ENCODE measurements around the gene CAMTA1. TPM values are rescaled to one million over a fixed set of nuclear protein-coding genes. Genes with fewer than 3 reads are reported as not detected.

CAMTA1 gene
- total and polyA plus RNA-seq, 8 donors: 42.8 to 213 (median 118) TPM

GRCh38 chr1:7084232-7084894 lies 299.1 kb downstream of the CAMTA1 start:
- DNase-seq: no peak
- Histone ChIP-seq H3K27me3 (peaks cover 0 to 16% (median 12%) of the 10 kb centered on the region in 3 donors), H3K36me3 (no peaks in the 10 kb centered on the region), H3K27ac (no peak overlapping the region), H3K4me1 (no peaks in the 10 kb centered on the region), H3K9me3 (peaks cover 0 to 21% (median 16%) of the 10 kb centered on the region in 4 donors), H3K4me3 (no peak overlapping the region)
- intact Hi-C loops (cut with DNase I; ENCODE audit: low total_unique reads): no loop called here
- WGBS, 5 donors: 54 to 77% (median 65%) methylated on average over 15 to 17 of the region's 17 CpGs
- TF ChIP-seq POLR2A (IDR thresholded peaks at IDR 0.05) (no peak), POLR2AphosphoS5 (IDR thresholded peaks at IDR 0.05) (no peak), EP300 (IDR thresholded peaks at IDR 0.05) (no peak)
- TF ChIP-seq, protein P1, sequence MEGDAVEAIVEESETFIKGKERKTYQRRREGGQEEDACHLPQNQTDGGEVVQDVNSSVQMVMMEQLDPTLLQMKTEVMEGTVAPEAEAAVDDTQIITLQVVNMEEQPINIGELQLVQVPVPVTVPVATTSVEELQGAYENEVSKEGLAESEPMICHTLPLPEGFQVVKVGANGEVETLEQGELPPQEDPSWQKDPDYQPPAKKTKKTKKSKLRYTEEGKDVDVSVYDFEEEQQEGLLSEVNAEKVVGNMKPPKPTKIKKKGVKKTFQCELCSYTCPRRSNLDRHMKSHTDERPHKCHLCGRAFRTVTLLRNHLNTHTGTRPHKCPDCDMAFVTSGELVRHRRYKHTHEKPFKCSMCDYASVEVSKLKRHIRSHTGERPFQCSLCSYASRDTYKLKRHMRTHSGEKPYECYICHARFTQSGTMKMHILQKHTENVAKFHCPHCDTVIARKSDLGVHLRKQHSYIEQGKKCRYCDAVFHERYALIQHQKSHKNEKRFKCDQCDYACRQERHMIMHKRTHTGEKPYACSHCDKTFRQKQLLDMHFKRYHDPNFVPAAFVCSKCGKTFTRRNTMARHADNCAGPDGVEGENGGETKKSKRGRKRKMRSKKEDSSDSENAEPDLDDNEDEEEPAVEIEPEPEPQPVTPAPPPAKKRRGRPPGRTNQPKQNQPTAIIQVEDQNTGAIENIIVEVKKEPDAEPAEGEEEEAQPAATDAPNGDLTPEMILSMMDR (IDR thresholded peaks at IDR 0.05): no peak

DNA sequence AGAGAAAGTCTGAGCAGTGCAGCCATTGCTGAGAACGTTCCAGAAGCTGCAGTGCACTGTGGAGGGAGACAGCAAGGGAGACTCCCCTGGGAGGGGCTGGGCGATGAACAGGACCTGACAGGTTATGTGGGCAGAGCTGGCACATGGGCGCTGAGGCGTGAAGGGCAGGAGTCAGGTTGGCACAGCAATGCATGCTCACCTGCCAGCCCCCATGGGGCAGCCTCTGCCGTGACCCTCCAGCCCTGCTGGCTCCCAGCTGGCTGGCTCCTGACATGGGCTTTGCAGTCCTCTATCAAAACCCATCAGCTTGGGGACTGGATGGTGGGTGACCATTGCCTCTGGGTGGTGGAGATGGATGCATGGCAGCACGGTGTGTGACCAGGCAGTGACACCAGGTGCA lies 300.3 kb downstream of the CAMTA1 start:
- Histone ChIP-seq H3K9me3 (peaks cover 0 to 9% (median 7%) of the 10 kb centered on the region in 4 donors), H3K36me3 (no peaks in the 10 kb centered on the region), H3K27ac (no peak overlapping the region), H3K4me1 (no peaks in the 10 kb centered on the region), H3K4me3 (no peak overlapping the region), H3K27me3 (peaks cover 0 to 19% (median 12%) of the 10 kb centered on the region in 3 donors)
- intact Hi-C loops (cut with DNase I; ENCODE audit: low total_unique reads): no loop called here
- TF ChIP-seq EP300 (IDR thresholded peaks at IDR 0.05) (no peak), POLR2AphosphoS5 (IDR thresholded peaks at IDR 0.05) (no peak), POLR2A (IDR thresholded peaks at IDR 0.05) (no peak)
- TF ChIP-seq, protein P1 (IDR thresholded peaks at IDR 0.05): no peak
- no peak for DNase-seq
- 76 to 88% (median 80%) methylated on average over 4 to 6 of the region's 6 CpGs for WGBS, 5 donors

- TF ChIP-seq EP300 (IDR thresholded peaks at IDR 0.05) (no peak), POLR2A (IDR thresholded peaks at IDR 0.05) (no peak), POLR2AphosphoS5 (IDR thresholded peaks at IDR 0.05) (no peak)
- TF ChIP-seq, protein P1 (IDR thresholded peaks at IDR 0.05): no peak
- H3K27ac ChIP-seq: no peak overlapping the region
- H3K9me3 ChIP-seq: peaks cover 0 to 6% (median 2%) of the 10 kb centered on the region in 4 donors
- no peaks in the 10 kb centered on the region for H3K4me1 ChIP-seq
- H3K27me3 ChIP-seq: peaks cover 0 to 19% (median 12%) of the 10 kb centered on the region in 3 donors
- intact Hi-C loops (cut with DNase I; ENCODE audit: low total_unique reads): no loop called here
- H3K36me3 ChIP-seq: no peaks in the 10 kb centered on the region
- WGBS, 5 donors: 73 to 80% (median 77%) methylated on average over 11 of the region's 11 CpGs
- no peak overlapping the region for H3K4me3 ChIP-seq
- no peak for DNase-seq
Measured at GRCh38 chr1:7086106-7086505, 300.9 kb downstream of the CAMTA1 start.

GRCh38 chr1:7087888-7088287 lies 302.6 kb downstream of the CAMTA1 start:
- TF ChIP-seq, protein P1 (IDR thresholded peaks at IDR 0.05): no peak
- TF ChIP-seq POLR2AphosphoS5 (IDR thresholded peaks at IDR 0.05) (no peak), EP300 (IDR thresholded peaks at IDR 0.05) (no peak), POLR2A (IDR thresholded peaks at IDR 0.05) (no peak)
- Histone ChIP-seq H3K4me3 (no peak overlapping the region), H3K36me3 (no peaks in the 10 kb centered on the region), H3K4me1 (no peaks in the 10 kb centered on the region), H3K27me3 (peaks cover 0 to 23% (median 12%) of the 10 kb centered on the region in 3 donors), H3K27ac (no peak overlapping the region), H3K9me3 (no peaks in the 10 kb centered on the region)
- WGBS, 5 donors: 87 to 91% (median 89%) methylated on average over 9 of the region's 9 CpGs
- intact Hi-C loops (cut with DNase I; ENCODE audit: low total_unique reads): no loop called here
- DNase-seq: no peak

All from stomach (tissue), 9 donors.